ENCODE results near the gene C1orf198.
A peak's percentile ranks its signal among the peaks of the same experiment; 100 is the strongest.

Gene C1orf198

GRCh38 chr1:230800891-230801840 is 67.2 kb downstream of the C1orf198 start:
- no peak overlapping the region for H3K4me3 ChIP-seq (ENCODE audit: insufficient read length, low read depth)
- no peaks in the 10 kb centered on the region for H3K36me3 ChIP-seq (ENCODE audit: insufficient read depth, insufficient read length, low read length)
- H3K27me3 ChIP-seq (ENCODE audit: insufficient read depth, insufficient read length): peaks cover 11% of the 10 kb centered on the region
- H3K9ac ChIP-seq (ENCODE audit: insufficient read length, low read depth): no peak overlapping the region
- no peak for DNase-seq (ENCODE audit: low read depth, low spot score)
- TF ChIP-seq YY1 (IDR thresholded peaks at IDR 0.05; ENCODE audit: insufficient read depth, insufficient read length) (no peak), ZNF274 (IDR thresholded peaks at IDR 0.05; ENCODE audit: low read depth, low read length) (no peak), SUZ12 (IDR thresholded peaks at IDR 0.05; ENCODE audit: extremely low read depth, insufficient read depth, insufficient read length) (no peak)
- H3K9me3 ChIP-seq (ENCODE audit: insufficient read depth, low read length): no peaks in the 10 kb centered on the region
- no peaks in the 10 kb centered on the region for H3K4me1 ChIP-seq (ENCODE audit: insufficient read depth, insufficient read length)

GRCh38 chr1:230798491-230798890 is 69.8 kb downstream of the C1orf198 start:
- H3K36me3 ChIP-seq (ENCODE audit: insufficient read depth, insufficient read length, low read length): no peaks in the 10 kb centered on the region
- no peak overlapping the region for H3K4me3 ChIP-seq (ENCODE audit: insufficient read length, low read depth)
- DNase-seq (ENCODE audit: low read depth, low spot score): no peak
- H3K9me3 ChIP-seq (ENCODE audit: insufficient read depth, low read length): no peaks in the 10 kb centered on the region
- H3K27me3 ChIP-seq (ENCODE audit: insufficient read depth, insufficient read length): peaks cover 14% of the 10 kb centered on the region
- H3K4me1 ChIP-seq (ENCODE audit: insufficient read depth, insufficient read length): peaks cover 4% of the 10 kb centered on the region
- no peak overlapping the region for H3K9ac ChIP-seq (ENCODE audit: insufficient read length, low read depth)
- TF ChIP-seq YY1 (IDR thresholded peaks at IDR 0.05; ENCODE audit: insufficient read depth, insufficient read length): no peak
- TF ChIP-seq ZNF274 (IDR thresholded peaks at IDR 0.05; ENCODE audit: low read depth, low read length): no peak
- TF ChIP-seq SUZ12 (IDR thresholded peaks at IDR 0.05; ENCODE audit: extremely low read depth, insufficient read depth, insufficient read length): no peak

- Histone ChIP-seq H3K4me3 (ENCODE audit: insufficient read length, low read depth) (no peak overlapping the region), H3K4me1 (ENCODE audit: insufficient read depth, insufficient read length) (peaks cover 4% of the 10 kb centered on the region), H3K9ac (ENCODE audit: insufficient read length, low read depth) (no peak overlapping the region), H3K9me3 (ENCODE audit: insufficient read depth, low read length) (no peaks in the 10 kb centered on the region), H3K27me3 (ENCODE audit: insufficient read depth, insufficient read length) (peaks cover 16% of the 10 kb centered on the region), H3K36me3 (ENCODE audit: insufficient read depth, insufficient read length, low read length) (no peaks in the 10 kb centered on the region)
- no peak for TF ChIP-seq SUZ12 (IDR thresholded peaks at IDR 0.05; ENCODE audit: extremely low read depth, insufficient read depth, insufficient read length)
- no peak for TF ChIP-seq ZNF274 (IDR thresholded peaks at IDR 0.05; ENCODE audit: low read depth, low read length)
- no peak for TF ChIP-seq YY1 (IDR thresholded peaks at IDR 0.05; ENCODE audit: insufficient read depth, insufficient read length)
- peak; percentile 74 for DNase-seq (ENCODE audit: low read depth, low spot score)
Observed at GRCh38 chr1:230797942-230798365, 70.4 kb downstream of the C1orf198 start.

- Histone ChIP-seq H3K9me3 (ENCODE audit: insufficient read depth, low read length) (no peaks in the 10 kb centered on the region), H3K4me1 (ENCODE audit: insufficient read depth, insufficient read length) (peaks cover 4% of the 10 kb centered on the region), H3K4me3 (ENCODE audit: insufficient read length, low read depth) (no peak overlapping the region), H3K36me3 (ENCODE audit: insufficient read depth, insufficient read length, low read length) (no peaks in the 10 kb centered on the region), H3K27me3 (ENCODE audit: insufficient read depth, insufficient read length) (peaks cover 19% of the 10 kb centered on the region), H3K9ac (ENCODE audit: insufficient read length, low read depth) (no peak overlapping the region)
- TF ChIP-seq ZNF274 (IDR thresholded peaks at IDR 0.05; ENCODE audit: low read depth, low read length) (no peak), YY1 (IDR thresholded peaks at IDR 0.05; ENCODE audit: insufficient read depth, insufficient read length) (no peak), SUZ12 (IDR thresholded peaks at IDR 0.05; ENCODE audit: extremely low read depth, insufficient read depth, insufficient read length) (no peak)
- no peak for DNase-seq (ENCODE audit: low read depth, low spot score)
Observed at GRCh38 chr1:230797376-230797920, 70.9 kb downstream of the C1orf198 start.

- Histone ChIP-seq H3K9ac (ENCODE audit: insufficient read length, low read depth) (no peak overlapping the region), H3K9me3 (ENCODE audit: insufficient read depth, low read length) (no peaks in the 10 kb centered on the region), H3K27me3 (ENCODE audit: insufficient read depth, insufficient read length) (peaks cover 23% of the 10 kb centered on the region), H3K36me3 (ENCODE audit: insufficient read depth, insufficient read length, low read length) (no peaks in the 10 kb centered on the region), H3K4me3 (ENCODE audit: insufficient read length, low read depth) (no peak overlapping the region), H3K4me1 (ENCODE audit: insufficient read depth, insufficient read length) (peaks cover 4% of the 10 kb centered on the region)
- DNase-seq (ENCODE audit: low read depth, low spot score): no peak
- no peak for TF ChIP-seq SUZ12 (IDR thresholded peaks at IDR 0.05; ENCODE audit: extremely low read depth, insufficient read depth, insufficient read length)
Observed at GRCh38 chr1:230796626-230797025, 71.7 kb downstream of the C1orf198 start.

- Histone ChIP-seq H3K36me3 (ENCODE audit: insufficient read depth, insufficient read length, low read length) (no peaks in the 10 kb centered on the region), H3K9me3 (ENCODE audit: insufficient read depth, low read length) (no peaks in the 10 kb centered on the region), H3K9ac (ENCODE audit: insufficient read length, low read depth) (no peak overlapping the region), H3K4me3 (ENCODE audit: insufficient read length, low read depth) (no peak overlapping the region), H3K4me1 (ENCODE audit: insufficient read depth, insufficient read length) (peaks cover 4% of the 10 kb centered on the region), H3K27me3 (ENCODE audit: insufficient read depth, insufficient read length) (peaks cover 25% of the 10 kb centered on the region)
- TF ChIP-seq YY1 (IDR thresholded peaks at IDR 0.05; ENCODE audit: insufficient read depth, insufficient read length) (no peak), SUZ12 (IDR thresholded peaks at IDR 0.05; ENCODE audit: extremely low read depth, insufficient read depth, insufficient read length) (no peak), ZNF274 (IDR thresholded peaks at IDR 0.05; ENCODE audit: low read depth, low read length) (no peak)
- DNase-seq (ENCODE audit: low read depth, low spot score): no peak
Observed at GRCh38 chr1:230794871-230795605, 73.3 kb downstream of the C1orf198 start.

GRCh38 chr1:230794431-230794830 is 73.9 kb downstream of the C1orf198 start:
- H3K27me3 ChIP-seq (ENCODE audit: insufficient read depth, insufficient read length): peaks cover 25% of the 10 kb centered on the region
- no peak overlapping the region for H3K4me3 ChIP-seq (ENCODE audit: insufficient read length, low read depth)
- peaks cover 4% of the 10 kb centered on the region for H3K4me1 ChIP-seq (ENCODE audit: insufficient read depth, insufficient read length)
- TF ChIP-seq ZNF274 (IDR thresholded peaks at IDR 0.05; ENCODE audit: low read depth, low read length): no peak
- no peaks in the 10 kb centered on the region for H3K9me3 ChIP-seq (ENCODE audit: insufficient read depth, low read length)
- H3K36me3 ChIP-seq (ENCODE audit: insufficient read depth, insufficient read length, low read length): no peaks in the 10 kb centered on the region
- H3K9ac ChIP-seq (ENCODE audit: insufficient read length, low read depth): no peak overlapping the region
- no peak for DNase-seq (ENCODE audit: low read depth, low spot score)
